HCT116 (cell line): ENCODE measurements around the gene NID2. TPM values are rescaled to one million over a fixed set of nuclear protein-coding genes. Genes with fewer than 3 reads are reported as not detected.

ENCODE experiments used
- ATAC-seq: fragments of 200-7000 bp; cut with Tn5 transposase; 2 replicates; pipeline ENCODE4 v1.9.1; 2020; ENCODE audit warnings: mild to moderate bottlenecking, moderate library complexity
- BruUV-seq: library from RNA; stranded (reverse); fragments of 400-500 nt; replicated peaks from 2 replicates; lab custom pipeline; 2021; lab: Mats Ljungman, UMichigan
- CTCF ChIA-PET: fragments of 300-600 bp; sonication (Branson Sonifier 250); formaldehyde crosslinking; loops from one replicate; lab custom pipeline; 2021; ENCODE audit warnings: antibody characterized with exemption; lab: Charles Lee
- POLR2A ChIA-PET: fragments of 300-600, 350-600 bp; sonication (Branson Sonifier 250); formaldehyde crosslinking; loops from one replicate; lab custom pipeline; 2021; ENCODE audit warnings: antibody characterized with exemption; lab: Charles Lee
- RAD21 ChIA-PET, 2 experiments: fragments of 300-600 bp; sonication (Branson Sonifier 250); formaldehyde crosslinking; loops; one replicate each; lab custom pipeline; 2023; ENCODE audit warnings: low total read pairs in 2 of 2; ENCODE audit not compliant: uncharacterized antibody in 2 of 2, unreplicated experiment in 2 of 2, low non-redundant PET in 1 of 2; lab: Charles Lee
- DNase-seq: peaks from one replicate; pipeline ENCODE4 v3.0.0-alpha.2; 2010; ENCODE audit warnings: low read depth, low spot score
- H2AFZ ChIP-seq: fragments of 200-600 bp; shearing (Covaris generic), sonication (generic); 2 replicates; pipeline ENCODE4 v1.6.1; 2017; ENCODE audit warnings: low read depth, mixed run types, mixed read lengths, antibody characterized with exemption, low read length; ENCODE audit not compliant: poor library complexity, severe bottlenecking
- H3K27ac ChIP-seq: 2 replicates; pipeline ENCODE4 v1.5.1; 2012; ENCODE audit warnings: low read depth, low read length
- H3K27me3 ChIP-seq: fragments of 200-600 bp; sonication (generic); 2 replicates; pipeline ENCODE4 v1.6.1; 2016; ENCODE audit warnings: mixed run types, low read length, mixed read lengths; ENCODE audit not compliant: insufficient read depth
- H3K36me3 ChIP-seq, 2 experiments: fragments of 200-500 bp in 1 of 2; fragments of 200-600 bp in 1 of 2; sonication (Bioruptor generic) in 1 of 2; sonication (generic) in 1 of 2; 2 replicates each; pipeline versions ENCODE4 v1.5.1 to v1.6.1; 2014 to 2016; ENCODE audit warnings: low read length in 2 of 2, inconsistent platforms in 1 of 2, mixed read lengths in 1 of 2, mixed run types in 1 of 2; ENCODE audit not compliant: insufficient read depth in 2 of 2, control insufficient read depth in 1 of 2
- H3K4me1 ChIP-seq, 2 experiments: fragments of 200-600 bp in 1 of 2; sonication (generic) in 1 of 2; 2 replicates each; pipeline versions ENCODE4 v1.5.1 to v1.6.1; 2012 to 2017; ENCODE audit warnings: low read length in 2 of 2, inconsistent platforms in 1 of 2, mild to moderate bottlenecking in 1 of 2, mixed read lengths in 1 of 2, mixed run types in 1 of 2, moderate library complexity in 1 of 2; ENCODE audit not compliant: insufficient read depth in 2 of 2, control insufficient read depth in 1 of 2
- H3K4me2 ChIP-seq: fragments of 200-600 bp; sonication (generic); 2 replicates; pipeline ENCODE4 v1.6.1; 2017; ENCODE audit warnings: mixed run types, low read length, mixed read lengths
- H3K4me3 ChIP-seq, 2 experiments: fragments of 200-600 bp in 1 of 2; sonication (generic) in 1 of 2; replicated peaks in 1 of 2; 2 replicates each; pipeline ENCODE4 v1.5.1; 2011 to 2016; ENCODE audit warnings: low read length in 2 of 2, control low read depth in 1 of 2, low read depth in 1 of 2, mild to moderate bottlenecking in 1 of 2, mixed read lengths in 1 of 2, mixed run types in 1 of 2
- H3K79me2 ChIP-seq: fragments of 200-600 bp; sonication (generic); 2 replicates; pipeline ENCODE4 v1.6.1; 2017; ENCODE audit warnings: mild to moderate bottlenecking, mixed run types, low read length, moderate library complexity, mixed read lengths; ENCODE audit not compliant: insufficient read depth
- H3K9ac ChIP-seq: fragments of 200-600 bp; sonication (generic); 2 replicates; pipeline ENCODE4 v1.6.1; 2016; ENCODE audit warnings: low read length, mixed read lengths
- H3K9me2 ChIP-seq: fragments of 200-600 bp; sonication (generic), shearing (Covaris generic); 2 replicates; pipeline ENCODE4 v1.6.1; 2017; ENCODE audit warnings: mixed run types, mild to moderate bottlenecking, moderate library complexity; ENCODE audit not compliant: insufficient read depth
- H3K9me3 ChIP-seq, 2 experiments: fragments of 200-500 bp in 1 of 2; fragments of 200-600 bp in 1 of 2; sonication (Bioruptor generic) in 1 of 2; sonication (generic) in 1 of 2; 2 replicates each; pipeline ENCODE4 v1.6.1; 2014 to 2017; ENCODE audit warnings: low read length in 2 of 2, mixed read lengths in 2 of 2, inconsistent platforms in 1 of 2, low read depth in 1 of 2, mild to moderate bottlenecking in 1 of 2, mixed run types in 1 of 2, moderate library complexity in 1 of 2; ENCODE audit not compliant: control insufficient read depth in 1 of 2, insufficient read depth in 1 of 2
- H4K20me1 ChIP-seq: fragments of 200-600 bp; sonication (generic), shearing (Covaris generic); 2 replicates; pipeline ENCODE4 v1.6.1; 2017; ENCODE audit warnings: mixed run types, mild to moderate bottlenecking, moderate library complexity; ENCODE audit not compliant: insufficient read depth
- ATF3 ChIP-seq: IDR thresholded peaks from 2 replicates; pipeline ENCODE4 v1.6.1; 2012
- EZH2 ChIP-seq: fragments of 200-600 bp; sonication (generic); IDR thresholded peaks from 2 replicates; pipeline ENCODE4 v1.6.1; 2017; ENCODE audit warnings: antibody characterized with exemption, mixed run types
- EZH2phosphoT487 ChIP-seq: fragments of 200-600 bp; IDR thresholded peaks from 2 replicates; pipeline ENCODE4 v1.6.1; 2018; ENCODE audit warnings: antibody characterized with exemption, borderline replicate concordance
- JUND ChIP-seq: IDR thresholded peaks from 2 replicates; pipeline ENCODE4 v1.6.1; 2012
- MAX ChIP-seq: IDR thresholded peaks from 2 replicates; pipeline ENCODE4 v1.6.1; 2012
- RAD21 ChIP-seq: IDR thresholded peaks from 2 replicates; pipeline ENCODE4 v1.6.1; 2012; ENCODE audit warnings: low read depth, mild to moderate bottlenecking
- SP1 ChIP-seq: IDR thresholded peaks from 2 replicates; pipeline ENCODE4 v1.6.1; 2012; ENCODE audit warnings: low read depth
- YY1 ChIP-seq: IDR thresholded peaks from 2 replicates; pipeline ENCODE4 v1.6.1; 2011; ENCODE audit warnings: low read length, low read depth, moderate library complexity, mild to moderate bottlenecking; ENCODE audit not compliant: insufficient replicate concordance; ENCODE audit errors: extremely low read depth
- ZBTB33 ChIP-seq: IDR thresholded peaks from 2 replicates; pipeline ENCODE4 v1.6.1; 2011; ENCODE audit warnings: mild to moderate bottlenecking, low read length, moderate library complexity; ENCODE audit not compliant: insufficient replicate concordance; ENCODE audit errors: extremely low read depth
- ZFX ChIP-seq: fragments of 450-650 bp; IDR thresholded peaks from 2 replicates; pipeline ENCODE4 v1.6.1; 2017
- ZNF274 ChIP-seq: fragments of 200-500 bp; sonication (Bioruptor generic); IDR thresholded peaks from 2 replicates; pipeline ENCODE4 v1.6.1; 2014; ENCODE audit warnings: mild to moderate bottlenecking, low read depth, low read length, inconsistent platforms
- intact Hi-C: fragments of 100-400 bp; cut with micrococcal nuclease; formaldehyde crosslinking; loops from 2 replicates; pipeline ENCODE4 v1.10.0; 2022
- total RNA-seq: library from RNA; stranded (reverse); gene quantifications from one replicate; pipeline ENCODE4 v1.2.1, GENCODE V29; 2021; ENCODE audit not compliant: unreplicated experiment

Gene NID2
- total RNA-seq, 1 experiment from 2014 or later, result 0.84 TPM

- H2AFZ ChIP-seq, result no peak overlapping the region
- H3K36me3 ChIP-seq, result no peaks in the 10 kb centered on the region
- BruUV-seq, result no TSS peak
- no peak overlapping the region for H3K4me3 ChIP-seq
- no peaks in the 10 kb centered on the region for H4K20me1 ChIP-seq
- ChIA-PET POLR2A (no interaction called here), RAD21 (no interaction called here), CTCF (no interaction called here)
- H3K4me1 ChIP-seq, result no peaks in the 10 kb centered on the region
- H3K9ac ChIP-seq, result no peak overlapping the region
- no peaks in the 10 kb centered on the region for H3K9me2 ChIP-seq
- ATAC-seq (no peak), DNase-seq (no peak)
- intact Hi-C loops, result no loop called here
- no peaks in the 10 kb centered on the region for H3K9me3 ChIP-seq
- no peaks in the 10 kb centered on the region for H3K79me2 ChIP-seq
- TF ChIP-seq EZH2 (no peak), ZBTB33 (no peak), EZH2phosphoT487 (no peak), SP1 (no peak), MAX (no peak), ATF3 (no peak), JUND (no peak), YY1 (no peak), ZFX (no peak), ZNF274 (no peak), RAD21 (no peak)
- H3K27me3 ChIP-seq, result peaks cover 6% of the 10 kb centered on the region; the same call in 1 of the 2 replicates
- no peak overlapping the region for H3K4me2 ChIP-seq
- H3K27ac ChIP-seq, result no peak overlapping the region
These were observed 20.4 kb upstream of the NID2 start for GRCh38 chr14:52089218-52089617.
